ENCODE data around the gene OGDH.

The OGDH gene

GRCh38 chr7:44630792-44631457 is 24.5 kb downstream of the OGDH start:
- peaks cover 8% of the 10 kb centered on the region for H3K36me3 ChIP-seq (ENCODE audit: insufficient read depth, low read length)
- H3K4me1 ChIP-seq (ENCODE audit: insufficient read depth, low read length): peaks cover 14% of the 10 kb centered on the region
- no peaks in the 10 kb centered on the region for H3K27me3 ChIP-seq (ENCODE audit: insufficient read depth, low read length)

DNA sequence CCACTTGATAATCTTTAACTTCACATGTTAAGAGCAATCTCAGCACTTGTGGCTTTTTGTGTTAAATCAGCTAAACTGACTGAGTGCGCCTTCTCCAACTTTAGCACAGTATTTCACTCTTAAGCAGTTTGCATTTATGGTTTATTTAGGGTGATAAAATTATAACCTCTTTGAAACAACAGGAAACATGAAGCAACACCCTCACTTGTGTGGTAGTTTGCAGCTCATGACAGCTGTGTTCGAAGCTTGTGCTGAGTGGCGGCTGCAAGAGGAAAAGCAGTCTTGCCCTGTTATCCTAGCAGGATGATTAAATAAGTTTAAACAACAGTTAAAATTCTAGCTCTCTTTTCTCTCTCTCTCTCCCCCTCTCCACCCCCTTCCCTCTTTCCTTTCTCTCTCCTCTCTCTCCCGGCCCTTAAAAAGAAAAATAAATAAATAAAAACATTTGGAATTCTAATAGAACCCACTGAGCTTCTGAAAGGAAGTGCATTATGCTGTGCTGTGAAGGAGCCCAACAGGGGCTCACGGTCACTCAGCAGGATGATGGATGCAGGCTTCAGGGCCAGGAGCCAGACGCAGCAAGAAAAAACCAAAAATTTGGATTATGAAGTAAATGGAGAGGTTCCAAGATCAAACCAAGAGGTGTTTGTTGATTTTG is 25.2 kb downstream of the OGDH start:
- Histone ChIP-seq H3K27me3 (ENCODE audit: insufficient read depth, low read length) (no peaks in the 10 kb centered on the region), H3K9me3 (ENCODE audit: low read length) (no peaks in the 10 kb centered on the region), H2AFZ (ENCODE audit: low read depth, low read length) (no peak overlapping the region), H3K4me1 (ENCODE audit: insufficient read depth, low read length) (peaks cover 14% of the 10 kb centered on the region), H3K4me3 (ENCODE audit: low read length) (no peak overlapping the region), H3K36me3 (ENCODE audit: insufficient read depth, low read length) (peaks cover 2% of the 10 kb centered on the region)

More at GRCh38 chr7:44630792-44631457, 24.5 kb downstream of the OGDH start:
- H3K9me3 ChIP-seq (ENCODE audit: low read length): no peaks in the 10 kb centered on the region
- no peak overlapping the region for H2AFZ ChIP-seq (ENCODE audit: low read depth, low read length)
- no peak overlapping the region for H3K4me3 ChIP-seq (ENCODE audit: low read length)

DNA sequence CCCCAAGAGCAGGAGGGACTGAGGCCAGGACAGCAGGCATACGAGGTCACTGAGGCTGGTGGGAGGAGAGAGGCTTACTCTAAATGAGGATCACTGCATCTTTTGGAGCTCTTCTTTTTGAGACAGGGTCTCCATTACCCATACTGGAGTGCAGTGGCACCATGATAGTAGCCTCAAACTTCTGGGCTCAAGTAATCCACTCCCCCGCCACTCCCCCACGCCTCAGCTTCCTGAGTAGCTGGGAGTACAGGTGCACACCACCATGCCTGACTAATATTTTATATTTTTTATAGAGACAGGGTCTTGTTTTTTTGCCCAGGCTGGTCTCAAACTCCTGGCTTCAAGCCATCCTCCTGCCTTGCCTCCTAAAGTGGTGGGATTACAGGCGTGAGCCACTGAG is 25.8 kb downstream of the OGDH start:
- H3K9me3 ChIP-seq (ENCODE audit: low read length): no peaks in the 10 kb centered on the region
- no peaks in the 10 kb centered on the region for H3K36me3 ChIP-seq (ENCODE audit: insufficient read depth, low read length)
- H3K27me3 ChIP-seq (ENCODE audit: insufficient read depth, low read length): no peaks in the 10 kb centered on the region
- peaks cover 14% of the 10 kb centered on the region for H3K4me1 ChIP-seq (ENCODE audit: insufficient read depth, low read length)
- no peak overlapping the region for H3K4me3 ChIP-seq (ENCODE audit: low read length)
- H2AFZ ChIP-seq (ENCODE audit: low read depth, low read length): no peak overlapping the region

DNA sequence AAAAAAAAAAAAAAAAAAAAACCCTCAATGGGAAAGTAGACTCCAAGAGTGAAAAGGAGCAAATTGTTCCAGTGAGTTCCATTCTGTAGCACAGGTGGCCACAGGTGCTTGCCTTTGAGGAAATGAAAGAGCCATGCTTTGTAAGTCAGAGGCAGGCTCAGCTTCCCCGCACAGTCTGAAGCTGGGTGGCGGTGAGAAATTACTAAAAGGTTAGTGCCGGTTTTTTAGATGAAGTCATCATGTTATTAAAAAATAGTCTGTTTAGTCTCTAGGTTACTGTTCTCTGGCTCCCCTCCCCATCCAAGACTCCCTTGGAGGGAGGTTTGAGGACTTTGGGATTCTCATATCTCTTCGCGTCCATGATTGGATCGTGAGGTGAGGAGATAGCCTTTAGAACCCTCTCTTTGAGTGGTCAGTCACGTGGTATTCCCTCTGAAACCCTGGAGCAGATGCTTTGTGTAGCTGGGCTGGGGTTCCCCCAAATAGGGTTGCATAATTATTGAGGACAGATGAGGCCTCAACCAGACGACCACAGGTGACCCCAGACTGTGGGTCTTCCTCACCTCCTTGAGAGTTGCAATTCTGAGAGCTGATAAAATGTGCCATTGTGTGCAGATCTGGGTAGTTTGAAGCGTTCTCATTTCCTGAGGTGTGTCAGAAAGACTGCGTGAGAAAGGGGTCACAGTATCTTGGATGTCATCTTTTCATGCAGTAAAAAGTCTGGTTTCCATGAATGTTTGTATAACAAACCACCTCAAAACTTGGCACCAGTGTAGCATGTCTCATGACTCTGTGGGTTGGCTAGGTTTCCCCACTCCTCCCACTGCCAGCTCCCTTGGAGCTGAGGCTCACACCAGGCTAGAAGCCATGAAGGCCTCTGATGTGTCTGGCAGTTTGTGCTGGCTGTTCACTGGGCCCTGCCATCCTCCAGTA is 27.1 kb downstream of the OGDH start:
- no peaks in the 10 kb centered on the region for H3K27me3 ChIP-seq (ENCODE audit: insufficient read depth, low read length)
- no peaks in the 10 kb centered on the region for H3K9me3 ChIP-seq (ENCODE audit: low read length)
- H2AFZ ChIP-seq (ENCODE audit: low read depth, low read length): no peak overlapping the region
- H3K36me3 ChIP-seq (ENCODE audit: insufficient read depth, low read length): no peaks in the 10 kb centered on the region
- peaks cover 22% of the 10 kb centered on the region for H3K4me1 ChIP-seq (ENCODE audit: insufficient read depth, low read length)
- no peak overlapping the region for H3K4me3 ChIP-seq (ENCODE audit: low read length)

GRCh38 chr7:44634187-44634838 is 27.9 kb downstream of the OGDH start:
- no peaks in the 10 kb centered on the region for H3K36me3 ChIP-seq (ENCODE audit: insufficient read depth, low read length)
- H3K4me3 ChIP-seq (ENCODE audit: low read length): no peak overlapping the region
- H3K4me1 ChIP-seq (ENCODE audit: insufficient read depth, low read length): peaks cover 30% of the 10 kb centered on the region
- H2AFZ ChIP-seq (ENCODE audit: low read depth, low read length): no peak overlapping the region
- H3K27me3 ChIP-seq (ENCODE audit: insufficient read depth, low read length): no peaks in the 10 kb centered on the region
- H3K9me3 ChIP-seq (ENCODE audit: low read length): no peaks in the 10 kb centered on the region

DNA sequence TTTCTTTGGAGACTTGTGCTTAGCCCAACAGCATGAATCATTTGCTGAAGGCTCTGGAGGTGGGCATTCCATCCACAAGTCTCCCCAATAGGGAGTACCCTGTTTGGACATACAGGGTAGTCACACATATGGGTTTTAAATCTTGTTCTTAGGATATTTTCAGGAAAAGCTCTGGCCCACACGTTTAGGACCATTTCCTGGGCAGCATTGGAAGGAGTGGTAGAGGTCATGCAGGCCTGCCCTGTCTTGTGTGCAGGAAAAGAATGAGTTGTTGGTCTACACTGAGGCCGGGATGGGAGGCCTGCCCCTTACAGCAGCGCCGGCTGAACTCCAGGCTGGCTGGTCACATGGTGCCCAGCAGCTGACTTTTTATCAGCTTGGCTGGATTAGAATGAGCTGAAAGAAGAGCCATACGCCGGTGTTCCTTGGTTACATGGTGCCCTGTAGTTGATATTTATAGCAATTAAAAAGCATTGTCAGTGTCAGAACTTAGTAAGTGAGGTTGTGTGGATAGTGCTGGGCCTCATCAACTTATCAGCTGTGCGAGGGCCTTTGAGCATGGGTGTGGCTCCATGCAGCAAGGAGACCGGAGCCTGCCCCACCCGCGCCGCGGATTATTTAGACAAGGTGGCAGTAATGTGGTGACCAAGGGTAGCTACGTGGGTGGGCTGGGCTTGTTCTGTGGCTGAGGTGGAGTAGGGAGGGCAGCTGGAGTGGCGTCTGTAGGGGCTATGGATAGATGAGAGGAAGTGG is 28.6 kb downstream of the OGDH start:
- Histone ChIP-seq H3K4me1 (ENCODE audit: insufficient read depth, low read length) (peaks cover 37% of the 10 kb centered on the region), H3K4me3 (ENCODE audit: low read length) (no peak overlapping the region), H2AFZ (ENCODE audit: low read depth, low read length) (no peak overlapping the region)

DNA sequence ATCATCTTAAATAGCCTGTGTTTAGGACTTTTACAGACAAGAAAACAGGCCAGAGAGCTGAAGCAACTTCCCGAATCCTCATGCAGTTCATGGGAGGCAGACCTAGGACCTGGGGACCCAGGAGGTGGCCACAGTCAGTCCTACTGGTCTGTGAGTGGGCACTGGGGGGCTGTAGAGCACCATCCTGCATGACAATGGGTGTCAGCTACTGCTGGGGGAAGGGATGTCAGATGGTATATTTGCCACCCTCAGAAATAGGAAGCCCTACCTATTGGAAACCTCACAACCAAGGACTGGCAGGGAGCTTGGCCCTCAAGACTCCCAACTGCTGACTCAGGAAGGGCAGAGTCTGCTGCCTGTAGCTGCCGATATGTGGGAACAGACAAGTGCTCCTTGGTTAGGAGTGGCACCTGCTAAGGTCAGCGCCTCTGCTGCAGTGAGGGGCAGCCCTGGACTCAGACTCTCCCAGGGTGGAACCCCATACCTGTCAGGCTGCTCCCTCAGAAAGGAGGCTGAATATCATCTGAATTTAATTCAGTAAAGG is 29.7 kb downstream of the OGDH start:
- Histone ChIP-seq H3K9me3 (ENCODE audit: low read length) (no peaks in the 10 kb centered on the region), H3K4me1 (ENCODE audit: insufficient read depth, low read length) (peaks cover 36% of the 10 kb centered on the region), H3K27me3 (ENCODE audit: insufficient read depth, low read length) (no peaks in the 10 kb centered on the region), H3K36me3 (ENCODE audit: insufficient read depth, low read length) (no peaks in the 10 kb centered on the region), H2AFZ (ENCODE audit: low read depth, low read length) (no peak overlapping the region), H3K4me3 (ENCODE audit: low read length) (no peak overlapping the region)

More for the DNA sequence above, 28.6 kb downstream of the OGDH start:
- Histone ChIP-seq H3K27me3 (ENCODE audit: insufficient read depth, low read length) (no peaks in the 10 kb centered on the region), H3K9me3 (ENCODE audit: low read length) (no peaks in the 10 kb centered on the region), H3K36me3 (ENCODE audit: insufficient read depth, low read length) (no peaks in the 10 kb centered on the region)

DNA sequence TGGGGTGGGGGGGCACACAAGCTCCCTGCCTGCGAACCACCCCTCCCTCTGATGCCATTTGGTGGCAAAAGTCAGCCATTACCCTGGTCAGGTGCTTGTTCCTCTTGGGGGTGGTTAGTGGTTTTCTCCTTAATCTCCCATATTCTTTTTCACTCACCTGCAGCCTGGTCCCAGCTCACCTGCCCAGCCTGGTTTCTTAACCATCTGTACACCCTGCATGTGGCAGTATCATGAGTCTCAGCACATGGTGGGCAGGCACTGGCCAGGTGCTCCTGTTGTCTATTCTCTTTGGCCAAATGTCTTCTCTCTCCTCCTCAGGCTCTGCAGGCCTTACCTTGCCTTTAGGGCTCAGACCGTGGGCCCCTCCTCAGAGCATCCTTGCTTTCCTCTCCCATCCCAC is 30.5 kb downstream of the OGDH start:
- Histone ChIP-seq H2AFZ (ENCODE audit: low read depth, low read length) (no peak overlapping the region), H3K9me3 (ENCODE audit: low read length) (no peaks in the 10 kb centered on the region), H3K27me3 (ENCODE audit: insufficient read depth, low read length) (no peaks in the 10 kb centered on the region), H3K4me1 (ENCODE audit: insufficient read depth, low read length) (peaks cover 27% of the 10 kb centered on the region), H3K36me3 (ENCODE audit: insufficient read depth, low read length) (no peaks in the 10 kb centered on the region), H3K4me3 (ENCODE audit: low read length) (no peak overlapping the region)

- H3K4me3 ChIP-seq (ENCODE audit: low read length): no peak overlapping the region
- H3K9me3 ChIP-seq (ENCODE audit: low read length): no peaks in the 10 kb centered on the region
- H2AFZ ChIP-seq (ENCODE audit: low read depth, low read length): no peak overlapping the region
- no peaks in the 10 kb centered on the region for H3K36me3 ChIP-seq (ENCODE audit: insufficient read depth, low read length)
- no peaks in the 10 kb centered on the region for H3K27me3 ChIP-seq (ENCODE audit: insufficient read depth, low read length)
- peaks cover 25% of the 10 kb centered on the region for H3K4me1 ChIP-seq (ENCODE audit: insufficient read depth, low read length)
These were observed 31.6 kb downstream of the OGDH start for GRCh38 chr7:44637788-44638594.

- Histone ChIP-seq H3K27me3 (ENCODE audit: insufficient read depth, low read length) (no peaks in the 10 kb centered on the region), H3K4me3 (ENCODE audit: low read length) (no peak overlapping the region), H3K36me3 (ENCODE audit: insufficient read depth, low read length) (no peaks in the 10 kb centered on the region), H3K4me1 (ENCODE audit: insufficient read depth, low read length) (peaks cover 25% of the 10 kb centered on the region), H3K9me3 (ENCODE audit: low read length) (no peaks in the 10 kb centered on the region), H2AFZ (ENCODE audit: low read depth, low read length) (no peak overlapping the region)
These were observed 32.5 kb downstream of the OGDH start for GRCh38 chr7:44638611-44639557.
